ENCODE measurements around the gene CD101. TPM values are rescaled to one million over a fixed set of nuclear protein-coding genes. Genes with fewer than 3 reads are reported as not detected.

CD101 gene
- total RNA-seq, 1 experiment from 2014 or later, result 1.8 TPM

- peaks cover 17 to 51% (median 33%) of the 10 kb centered on the region in 3 experiments for H3K36me3 Mint-ChIP-seq (ENCODE audit: insufficient read depth in 1 of 3, low read depth in 3 of 3)
Observed at GRCh38 chr1:116988248-116988647, 13.3 kb upstream of the CD101 start.

More at GRCh38 chr1:116988248-116988647, 13.3 kb upstream of the CD101 start:
- Mint-ChIP-seq H3K27me3 (ENCODE audit: low read depth) (no peaks in the 10 kb centered on the region), H3K4me3 (no peak overlapping the region), H3K4me1 (peaks cover 14 to 27% of the 10 kb centered on the region in 2 experiments), H3K9me3 (no peaks in the 10 kb centered on the region), H3K27ac (no peak overlapping the region)
- Histone ChIP-seq H3K79me2 (ENCODE audit: insufficient read depth, low read length) (no peaks in the 10 kb centered on the region), H2BK20ac (ENCODE audit: low read depth, low read length, poor library complexity, severe bottlenecking) (no peak overlapping the region), H3K27me3 (ENCODE audit: insufficient read depth, low read length) (no peaks in the 10 kb centered on the region), H3K18ac (ENCODE audit: insufficient read length, low read depth, low read length) (no peak overlapping the region), H2AFZ (ENCODE audit: low read length) (no peak overlapping the region), H3K56ac (ENCODE audit: insufficient read length, low read depth, low read length) (no peak overlapping the region), H2BK12ac (ENCODE audit: insufficient read length, low read depth, low read length) (no peak overlapping the region), H3K4me1 (ENCODE audit: insufficient read depth, low read length) (no peaks in the 10 kb centered on the region; the same call in 1 of the 2 replicates), H3K23me2 (ENCODE audit: insufficient read length, low read depth, low read length, poor library complexity, severe bottlenecking) (no peaks in the 10 kb centered on the region), H3K9ac (ENCODE audit: extremely low read depth, insufficient read length, low read length) (no peak overlapping the region), H4K8ac (replicated peaks; ENCODE audit: insufficient read length, low read depth, low read length) (no peak overlapping the region), H3K14ac (ENCODE audit: insufficient read depth, low read length) (no peak overlapping the region), H3K9me3 (ENCODE audit: control insufficient read depth, low read depth, low read length) (no peaks in the 10 kb centered on the region), H3K4me2 (ENCODE audit: insufficient read depth, insufficient read length, low read length) (no peak overlapping the region), H4K5ac (ENCODE audit: insufficient read length, low read depth, low read length) (no peak overlapping the region), H4K20me1 (ENCODE audit: control insufficient read depth, insufficient read depth, insufficient read length) (no peaks in the 10 kb centered on the region), H3K4ac (ENCODE audit: low read depth, low read length) (no peak overlapping the region), H4K91ac (ENCODE audit: insufficient read length, low read depth, low read length) (no peak overlapping the region), H3K23ac (ENCODE audit: insufficient read length, low read depth, low read length) (no peak overlapping the region), H2BK5ac (ENCODE audit: insufficient read length, low read length) (no peak overlapping the region), H2BK120ac (ENCODE audit: low read depth, low read length, poor library complexity, severe bottlenecking) (no peak overlapping the region), H2BK15ac (ENCODE audit: low read depth, low read length) (no peak overlapping the region), H2AK5ac (ENCODE audit: insufficient read length, low read length) (no peak overlapping the region), H3K79me1 (ENCODE audit: insufficient read depth, low read depth, low read length, poor library complexity, severe bottlenecking) (no peaks in the 10 kb centered on the region), H3T11ph (ENCODE audit: low read length) (no peak overlapping the region), H3K27ac (ENCODE audit: insufficient read length, low read depth, low read length) (no peak overlapping the region)
- DNase-seq, result no peak
- TF ChIP-seq CTCF (conservative IDR thresholded peaks at IDR 0.05), result no peak
- no CpG with 5 or more reads among the region's 7 CpGs for WGBS (ENCODE audit: extremely low coverage, insufficient read length, low lambda C conversion rate)

All from H9 (cell line).